Measurements from ENCODE around the gene SPECC1L.

Gene SPECC1L

DNA sequence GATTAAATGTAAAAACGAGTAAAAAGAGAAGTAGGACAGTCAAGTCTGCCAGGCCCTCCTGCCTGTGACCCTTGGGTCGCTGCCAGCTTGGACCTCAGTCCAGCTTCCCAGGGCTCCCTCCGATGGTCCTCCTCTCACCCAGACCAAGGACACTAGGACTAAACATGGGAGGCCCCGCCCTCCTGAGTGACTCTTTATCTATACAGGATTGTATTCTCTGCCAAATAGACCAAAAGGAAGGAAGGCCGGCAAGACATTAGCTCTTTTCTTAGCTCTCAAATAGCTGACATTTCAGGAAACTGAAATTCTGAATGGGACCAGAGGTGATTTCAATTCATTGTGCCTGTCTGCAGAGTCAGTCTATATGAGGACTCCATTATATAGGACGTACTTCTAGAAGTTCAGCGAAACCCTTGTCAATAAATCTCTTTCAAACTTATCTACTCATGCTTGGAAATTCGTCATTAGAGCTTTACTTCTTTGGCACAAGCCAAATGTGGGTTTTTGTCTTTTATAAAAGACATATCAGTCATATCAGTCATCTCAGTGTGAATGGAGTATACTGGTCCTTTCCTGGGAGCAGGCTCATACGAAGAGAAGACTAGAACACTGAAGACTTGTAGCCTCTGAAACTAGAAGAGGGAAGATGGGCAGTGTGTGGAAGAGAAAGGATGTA is 185.3 kb downstream of the SPECC1L start:
- in situ Hi-C loops (cut with MboI; ENCODE audit: low sequenced_read_pairs), result no loop called here

DNA sequence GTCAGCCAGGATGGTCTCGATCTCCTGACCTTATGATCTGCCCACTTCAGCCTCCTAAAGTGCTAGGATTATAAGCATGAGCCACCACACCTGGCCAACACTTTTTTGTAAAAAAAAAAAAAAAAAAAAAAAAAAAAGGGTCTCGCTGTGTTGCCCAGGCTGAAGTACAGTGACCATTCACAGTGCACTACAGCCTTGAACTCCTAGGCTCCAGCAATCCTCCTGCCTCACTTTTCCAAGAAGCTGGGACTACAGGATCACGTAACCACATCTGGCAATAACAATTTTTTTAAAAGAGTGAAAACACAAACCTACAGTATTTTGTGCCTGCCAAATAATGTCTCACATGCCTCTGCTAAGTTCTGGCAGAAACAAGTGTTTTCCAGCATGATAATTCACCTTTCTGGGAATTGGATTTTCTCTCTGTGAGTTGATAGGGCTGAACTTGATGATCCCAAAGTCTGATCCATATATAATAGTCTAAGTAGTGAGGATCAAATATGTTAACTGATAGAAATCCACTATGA is 187.3 kb downstream of the SPECC1L start:
- in situ Hi-C loops (cut with MboI; ENCODE audit: low sequenced_read_pairs), result no loop called here

DNA sequence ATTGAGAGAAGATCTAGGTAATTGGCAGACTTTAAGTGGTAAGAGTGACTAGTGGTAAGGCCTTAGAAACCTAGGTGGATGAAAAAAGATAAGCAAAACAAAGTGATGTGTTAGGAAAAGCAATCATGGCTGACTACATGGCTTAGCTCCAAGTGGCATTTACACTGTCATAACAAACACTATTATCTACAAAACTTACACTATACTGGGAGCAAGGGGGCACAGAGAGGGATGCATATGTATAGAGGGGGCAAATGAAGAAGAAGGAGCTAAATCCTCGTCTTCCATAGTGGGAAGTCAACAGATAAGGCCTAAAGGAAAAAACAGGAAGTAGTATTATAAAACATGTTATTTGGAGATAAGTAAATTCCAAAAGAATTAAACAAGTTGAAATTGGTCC is 189.3 kb downstream of the SPECC1L start:
- in situ Hi-C loops (cut with MboI; ENCODE audit: low sequenced_read_pairs), result no loop called here

DNA sequence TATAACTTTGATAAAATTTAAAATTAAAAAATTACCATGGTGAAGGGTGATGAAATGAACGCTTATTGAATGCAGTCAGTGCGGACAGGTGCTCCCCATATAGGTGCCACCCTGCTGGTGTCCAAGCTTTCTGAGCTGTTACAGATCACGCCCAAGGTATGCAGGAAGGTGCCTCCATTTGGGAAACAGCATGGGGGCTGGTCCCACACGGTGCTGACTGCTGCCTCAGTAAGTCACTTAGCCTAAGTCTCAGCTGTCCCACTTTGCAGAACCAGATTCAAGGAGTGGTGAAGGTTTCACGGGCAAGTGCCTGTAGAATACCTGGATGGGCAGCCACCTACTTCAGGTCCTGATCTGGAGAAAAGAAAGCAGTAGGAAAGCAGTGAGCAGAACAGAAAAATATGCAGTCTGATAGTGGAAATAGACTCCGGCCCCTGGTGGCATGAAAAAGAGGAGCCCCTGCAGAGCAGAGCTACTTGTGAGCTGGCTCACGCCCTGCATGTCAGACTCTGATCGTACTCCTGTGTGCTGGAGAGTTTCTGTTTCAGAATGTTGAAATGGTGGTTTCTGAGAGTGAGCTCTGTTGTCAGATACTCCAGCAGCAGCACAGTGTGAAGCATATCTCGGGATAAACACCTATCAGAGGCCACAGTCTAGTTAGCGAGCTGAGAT is 189.9 kb downstream of the SPECC1L start:
- in situ Hi-C loops (cut with MboI; ENCODE audit: low sequenced_read_pairs), result no loop called here

DNA sequence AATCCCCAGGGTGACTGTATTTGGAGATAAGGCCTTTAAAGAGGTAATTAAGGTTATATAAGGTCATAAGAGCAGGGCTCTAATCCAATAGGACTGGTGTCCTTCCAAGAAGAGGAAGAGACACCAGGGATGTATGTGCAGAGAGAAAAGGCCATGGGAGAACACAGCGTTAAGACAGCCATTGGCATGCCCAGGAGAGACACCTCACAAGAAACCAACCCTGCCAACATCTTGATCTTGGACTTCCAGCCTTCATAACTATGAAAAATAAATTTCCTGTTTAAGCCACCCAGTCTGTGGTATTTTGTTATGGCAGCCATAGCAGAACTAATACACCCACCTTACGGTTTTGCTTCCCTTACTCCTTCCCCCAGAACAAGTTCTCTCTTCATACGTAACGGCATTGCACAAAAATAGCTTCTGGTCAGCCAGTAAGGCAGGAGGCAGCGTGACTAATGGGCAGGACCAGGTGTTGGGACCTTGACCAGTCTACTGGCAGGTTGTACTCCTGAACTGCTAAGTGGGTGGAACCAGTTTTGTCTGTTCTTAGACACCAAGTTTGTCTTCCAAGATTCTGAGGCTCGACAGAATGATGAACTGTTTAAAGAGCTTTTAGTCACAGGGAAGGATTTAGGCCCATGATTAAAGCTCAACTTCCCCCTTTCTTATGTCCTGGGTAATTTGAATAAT is 192.6 kb downstream of the SPECC1L start:
- in situ Hi-C loops (cut with MboI; ENCODE audit: low sequenced_read_pairs), result no loop called here

DNA sequence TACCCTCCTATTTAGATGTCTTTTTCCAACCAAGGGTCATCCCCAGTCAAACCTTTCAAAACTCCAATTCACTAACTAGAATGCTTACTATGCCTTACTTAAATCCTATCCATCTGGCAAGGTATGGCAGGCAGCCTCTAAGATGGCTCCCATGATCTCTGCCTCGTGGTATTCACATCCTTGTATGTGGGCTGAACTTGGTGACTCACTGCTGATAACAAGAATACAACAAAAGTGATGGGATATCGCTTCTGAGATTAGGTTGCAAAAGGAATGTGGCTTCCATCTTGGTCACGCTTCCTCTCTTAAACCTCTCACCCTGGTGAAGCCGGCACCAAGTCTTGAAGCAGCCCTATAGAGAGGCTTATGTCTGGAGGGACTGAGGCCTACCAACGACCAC is 194.9 kb downstream of the SPECC1L start:
- in situ Hi-C loops (cut with MboI; ENCODE audit: low sequenced_read_pairs), result no loop called here

DNA sequence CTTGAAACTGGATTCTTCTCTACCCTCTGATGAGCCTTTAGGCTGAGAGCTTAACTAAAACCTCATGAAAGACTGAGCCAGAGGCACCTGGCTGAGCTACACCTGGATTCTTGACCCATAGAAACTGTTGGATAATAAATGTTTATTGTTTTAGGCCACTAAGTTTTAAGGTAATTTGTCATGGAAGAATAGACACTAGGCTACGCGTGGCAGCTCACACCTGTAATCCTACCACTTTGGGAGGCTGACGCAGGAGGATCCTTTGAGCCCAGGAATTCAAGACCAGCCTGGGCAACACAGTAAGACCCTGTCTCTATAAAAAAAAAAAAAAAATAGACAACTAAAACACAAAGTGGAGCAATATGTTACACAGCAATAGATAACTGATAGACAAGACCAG is 195.3 kb downstream of the SPECC1L start:
- in situ Hi-C loops (cut with MboI; ENCODE audit: low sequenced_read_pairs), result no loop called here

DNA sequence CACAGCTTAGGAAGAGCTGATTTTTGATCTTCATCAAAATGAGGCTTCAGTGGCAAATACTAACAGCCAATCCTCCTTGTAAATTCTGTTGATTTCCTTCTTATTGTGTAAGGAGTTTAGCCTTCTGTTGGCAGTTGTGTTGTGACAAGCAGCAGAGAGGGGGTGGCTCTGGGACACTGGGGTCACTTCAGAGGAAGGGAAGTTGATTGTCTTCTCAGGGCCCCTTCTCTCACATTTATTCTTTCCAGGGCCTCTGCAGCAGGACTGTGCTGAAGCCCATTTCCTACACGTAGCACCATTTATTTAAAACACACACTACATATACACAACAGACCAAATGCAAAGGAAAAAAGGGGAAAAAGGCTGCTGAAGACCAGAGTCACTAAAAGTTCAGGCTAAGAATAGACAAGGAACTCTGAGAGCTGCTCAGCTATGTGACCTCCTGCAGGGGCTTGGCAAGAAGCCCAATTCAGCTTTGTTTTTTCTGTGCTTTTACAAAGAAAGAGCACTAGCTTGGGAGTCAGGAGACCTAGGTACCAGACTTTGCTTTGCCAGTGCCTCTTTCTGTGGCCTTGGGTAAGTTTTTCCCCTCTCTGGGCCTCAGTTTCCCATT is 196.2 kb downstream of the SPECC1L start:
- in situ Hi-C loops (cut with MboI; ENCODE audit: low sequenced_read_pairs), result no loop called here

DNA sequence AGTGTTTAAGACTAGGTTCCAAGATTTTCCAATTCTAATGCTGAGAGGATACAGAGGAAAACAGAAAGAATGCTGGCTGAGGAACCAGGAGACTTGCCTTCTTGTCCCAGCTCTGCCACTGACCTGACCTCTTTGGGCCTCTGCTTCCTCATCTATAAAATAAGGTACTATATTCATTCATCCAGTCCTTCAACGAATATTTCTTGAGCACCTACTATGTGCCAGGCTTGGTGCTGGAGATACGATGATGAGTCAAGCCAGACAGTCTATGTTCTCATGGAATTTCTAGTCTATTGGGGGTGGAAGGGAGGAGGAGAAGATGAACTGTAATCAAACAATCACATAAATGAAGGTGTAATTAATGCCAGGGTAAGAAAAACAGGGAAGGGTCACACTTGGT is 196.7 kb downstream of the SPECC1L start:
- in situ Hi-C loops (cut with MboI; ENCODE audit: low sequenced_read_pairs), result no loop called here
